Measurements from ENCODE around the gene SLC5A7. TPM values are rescaled to one million over a fixed set of nuclear protein-coding genes. Genes with fewer than 3 reads are reported as not detected.

The SLC5A7 gene
- polyA plus RNA-seq (not detected in 2 replicates), polyA minus RNA-seq (not detected in 2 replicates)

DNA sequence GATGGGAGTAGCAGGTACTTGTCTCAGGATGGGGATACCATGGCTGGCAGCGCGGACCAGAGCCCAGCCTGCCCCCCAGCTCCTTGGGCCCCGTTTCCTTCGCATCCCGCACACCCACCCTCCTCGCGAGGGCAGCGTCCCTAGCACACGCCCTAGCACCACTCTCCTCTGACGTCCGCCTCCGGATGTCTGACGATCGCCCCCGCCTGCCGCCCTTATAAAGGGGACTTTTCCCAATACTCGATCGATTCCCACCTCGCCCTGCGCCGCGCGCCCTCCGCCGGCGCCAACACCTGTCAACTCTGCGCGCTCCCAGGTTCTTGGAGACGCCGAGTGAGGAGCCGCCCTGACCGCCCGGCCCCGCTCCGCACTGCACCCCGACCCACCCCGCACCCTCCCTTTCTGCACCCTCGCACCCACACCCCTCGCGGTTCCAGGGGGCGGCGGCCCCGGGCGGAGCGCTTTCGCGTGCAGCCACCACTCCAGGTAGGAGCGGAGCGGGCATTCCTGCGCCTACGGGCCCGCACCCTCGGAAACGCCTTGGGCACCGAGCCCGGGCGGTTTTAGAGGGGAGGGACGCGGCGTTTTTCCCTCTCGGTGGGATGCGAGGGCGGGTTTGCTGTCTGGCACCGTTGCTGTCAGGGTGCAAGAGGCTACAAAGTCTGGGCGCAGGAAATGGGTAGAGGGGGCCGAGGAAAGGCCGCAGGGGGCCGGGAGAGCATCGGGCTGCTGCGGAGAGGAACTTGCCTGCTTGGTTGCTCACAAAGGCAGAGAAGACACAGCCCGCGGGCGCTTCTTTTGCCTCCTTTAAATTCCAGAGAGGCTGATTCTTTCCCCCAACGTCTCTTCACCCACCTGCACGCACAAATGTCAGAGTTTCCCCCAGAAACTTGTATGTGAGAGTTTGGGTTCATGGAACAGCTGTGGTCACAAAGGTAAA lies at the start of gene SLC5A7:
TSS of gene SLC5A7 (plus strand) at position 247 of the 940 bp plus-strand sequence. CDS start 1,632 bp downstream, outside the sequence.
- Histone ChIP-seq H3K9me2 (ENCODE audit: insufficient read depth, low read length) (no peaks in the 10 kb centered on the region), H2AFZ (ENCODE audit: low read depth, low read length) (peak within 1 kb of the TSS; percentile 35), H3K4me2 (ENCODE audit: low read length) (no peak within 1 kb of the TSS), H3F3A (ENCODE audit: insufficient read depth, low read length, poor library complexity, severe bottlenecking) (no peaks in the 10 kb centered on the region), H3K27ac (ENCODE audit: low read length) (no peak within 1 kb of the TSS), H3K27me3 (ENCODE audit: insufficient read depth, low read depth, low read length) (peaks cover 37% of the 10 kb centered on the region), H3K36me3 (ENCODE audit: insufficient read depth, low read length) (no peaks in the 10 kb centered on the region), H4K20me1 (ENCODE audit: insufficient read depth) (no peaks in the 10 kb centered on the region), H3K79me2 (replicated peaks; ENCODE audit: insufficient read depth, low read length) (no peaks in the 10 kb centered on the region), H3K9ac (ENCODE audit: low read length) (peak within 1 kb of the TSS; percentile 17), H3K4me3 (ENCODE audit: low read length) (peak within 1 kb of the TSS; percentile 72), H3K9me3 (ENCODE audit: low read length) (no peaks in the 10 kb centered on the region)
- TF ChIP-seq RAD21 (conservative IDR thresholded peaks at IDR 0.05) (no peak), EZH2 (IDR thresholded peaks at IDR 0.05; ENCODE audit: borderline replicate concordance, insufficient read depth, low read length, poor library complexity, severe bottlenecking) (peak; percentile 44)

DNA sequence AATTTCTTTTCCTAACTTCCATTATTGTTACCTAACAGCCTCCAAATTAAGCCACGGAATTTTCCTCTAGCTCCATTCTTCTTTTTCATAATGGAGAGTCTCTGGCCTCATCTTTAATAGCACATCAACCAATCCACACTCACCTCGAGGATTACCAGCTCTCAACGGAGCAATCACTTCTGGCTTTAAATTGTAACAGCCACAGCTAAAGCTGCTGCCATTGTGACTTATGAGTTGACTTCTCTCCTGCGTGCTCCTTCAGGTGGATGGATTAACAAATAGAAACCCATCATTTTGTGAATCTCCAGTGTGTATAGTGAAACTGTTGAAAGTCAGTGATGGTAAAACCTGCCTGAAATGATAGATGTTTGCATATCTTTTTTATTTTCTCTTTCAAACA lies 24.9 kb upstream of the SLC5A7 start:
- Histone ChIP-seq H3K27me3 (ENCODE audit: insufficient read depth, low read depth, low read length) (no peaks in the 10 kb centered on the region), H3F3A (ENCODE audit: insufficient read depth, low read length, poor library complexity, severe bottlenecking) (no peaks in the 10 kb centered on the region), H3K27ac (ENCODE audit: low read length) (no peak overlapping the region), H3K9me2 (ENCODE audit: insufficient read depth, low read length) (no peaks in the 10 kb centered on the region), H3K36me3 (ENCODE audit: insufficient read depth, low read length) (no peaks in the 10 kb centered on the region), H3K4me3 (ENCODE audit: low read length) (no peak overlapping the region), H3K9ac (ENCODE audit: low read length) (no peak overlapping the region), H4K20me1 (ENCODE audit: insufficient read depth) (no peaks in the 10 kb centered on the region), H3K79me2 (replicated peaks; ENCODE audit: insufficient read depth, low read length) (no peaks in the 10 kb centered on the region), H3K4me2 (ENCODE audit: low read length) (no peak overlapping the region), H3K9me3 (ENCODE audit: low read length) (no peaks in the 10 kb centered on the region), H2AFZ (ENCODE audit: low read depth, low read length) (no peak overlapping the region)
- TF ChIP-seq MXI1 (conservative IDR thresholded peaks at IDR 0.05; ENCODE audit: poor library complexity, severe bottlenecking) (no peak), RAD21 (conservative IDR thresholded peaks at IDR 0.05) (no peak), SMC3 (conservative IDR thresholded peaks at IDR 0.05; ENCODE audit: poor library complexity) (no peak), EP300 (conservative IDR thresholded peaks at IDR 0.05; ENCODE audit: poor library complexity, severe bottlenecking) (no peak), REST (IDR thresholded peaks at IDR 0.05; ENCODE audit: borderline replicate concordance) (no peak), TAF1 (IDR thresholded peaks at IDR 0.05; ENCODE audit: low read depth) (no peak), EZH2 (IDR thresholded peaks at IDR 0.05; ENCODE audit: borderline replicate concordance, insufficient read depth, low read length, poor library complexity, severe bottlenecking) (no peak), POLR2AphosphoS5 (IDR thresholded peaks at IDR 0.05) (no peak)
- TF ChIP-seq, protein P1, sequence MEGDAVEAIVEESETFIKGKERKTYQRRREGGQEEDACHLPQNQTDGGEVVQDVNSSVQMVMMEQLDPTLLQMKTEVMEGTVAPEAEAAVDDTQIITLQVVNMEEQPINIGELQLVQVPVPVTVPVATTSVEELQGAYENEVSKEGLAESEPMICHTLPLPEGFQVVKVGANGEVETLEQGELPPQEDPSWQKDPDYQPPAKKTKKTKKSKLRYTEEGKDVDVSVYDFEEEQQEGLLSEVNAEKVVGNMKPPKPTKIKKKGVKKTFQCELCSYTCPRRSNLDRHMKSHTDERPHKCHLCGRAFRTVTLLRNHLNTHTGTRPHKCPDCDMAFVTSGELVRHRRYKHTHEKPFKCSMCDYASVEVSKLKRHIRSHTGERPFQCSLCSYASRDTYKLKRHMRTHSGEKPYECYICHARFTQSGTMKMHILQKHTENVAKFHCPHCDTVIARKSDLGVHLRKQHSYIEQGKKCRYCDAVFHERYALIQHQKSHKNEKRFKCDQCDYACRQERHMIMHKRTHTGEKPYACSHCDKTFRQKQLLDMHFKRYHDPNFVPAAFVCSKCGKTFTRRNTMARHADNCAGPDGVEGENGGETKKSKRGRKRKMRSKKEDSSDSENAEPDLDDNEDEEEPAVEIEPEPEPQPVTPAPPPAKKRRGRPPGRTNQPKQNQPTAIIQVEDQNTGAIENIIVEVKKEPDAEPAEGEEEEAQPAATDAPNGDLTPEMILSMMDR (IDR thresholded peaks at IDR 0.05; ENCODE audit: poor library complexity, severe bottlenecking) = no peak
